Astrocyte (in vitro differentiated cells and primary cell): ENCODE data around the gene ST3GAL6. TPM values are rescaled to one million over a fixed set of nuclear protein-coding genes. Genes with fewer than 3 reads are reported as not detected.
"Not testable (repeated sequence)": the region's sequence is repeated elsewhere in the genome, so short reads cannot be mapped to it uniquely, and the experiment has no call there.

Experiments used
- DNase-seq: peaks from one replicate; pipeline ENCODE4 v3.0.0-alpha.2; 2010; ENCODE audit warnings: low read depth
- FAIRE-seq: peaks from 2 replicates; lab custom pipeline; 2011; peaks lifted over from hg19 to GRCh38; lab: Jason Lieb, UNC
- H2AFZ ChIP-seq: 2 replicates; pipeline ENCODE4 v1.6.0; 2012; ENCODE audit warnings: low read depth, low read length, inconsistent platforms
- H3K27ac ChIP-seq: 2 replicates; pipeline ENCODE4 v1.5.1; 2011; ENCODE audit warnings: low read depth, low read length, inconsistent platforms
- H3K27me3 ChIP-seq: 2 replicates; pipeline ENCODE4 v1.6.0; 2011; ENCODE audit warnings: low read length, inconsistent platforms; ENCODE audit not compliant: insufficient read depth
- H3K36me3 ChIP-seq: 2 replicates; pipeline ENCODE4 v1.5.1; 2011; ENCODE audit warnings: low read length, inconsistent platforms; ENCODE audit not compliant: insufficient read depth
- H3K4me1 ChIP-seq: 2 replicates; pipeline ENCODE4 v1.5.1; 2011; ENCODE audit warnings: low read length, inconsistent platforms; ENCODE audit not compliant: insufficient read depth
- H3K4me2 ChIP-seq: 2 replicates; pipeline ENCODE4 v1.6.0; 2012; ENCODE audit warnings: low read length, inconsistent platforms
- H3K4me3 ChIP-seq: 2 replicates; pipeline ENCODE4 v1.5.1; 2011; ENCODE audit warnings: low read depth, mild to moderate bottlenecking, low read length, inconsistent platforms; ENCODE audit not compliant: insufficient read depth
- H3K79me2 ChIP-seq: 2 replicates; pipeline ENCODE4 v1.6.0; 2012; ENCODE audit warnings: mild to moderate bottlenecking, low read length, inconsistent platforms; ENCODE audit not compliant: insufficient read depth
- H3K9ac ChIP-seq: 2 replicates; pipeline ENCODE4 v1.6.0; 2012; ENCODE audit warnings: mild to moderate bottlenecking, low read length, inconsistent platforms
- H3K9me3 ChIP-seq: 2 replicates; pipeline ENCODE4 v1.5.1; 2012; ENCODE audit warnings: low read depth, mild to moderate bottlenecking, low read length, inconsistent platforms; ENCODE audit not compliant: insufficient read depth
- H4K20me1 ChIP-seq: 2 replicates; pipeline ENCODE4 v1.6.0; 2012; ENCODE audit warnings: low read length, inconsistent platforms; ENCODE audit not compliant: insufficient read depth
- H3K27ac Mint-ChIP-seq: one replicate; pipeline ENCODE4 v1.8.0; 2021; ENCODE audit warnings: mild to moderate bottlenecking, mixed read lengths; ENCODE audit not compliant: unreplicated experiment
- H3K27me3 Mint-ChIP-seq: one replicate; pipeline ENCODE4 v1.8.0; 2021; ENCODE audit warnings: low read depth, mixed read lengths; ENCODE audit not compliant: unreplicated experiment
- H3K36me3 Mint-ChIP-seq: one replicate; pipeline ENCODE4 v1.8.0; 2021; ENCODE audit warnings: low read depth, mixed read lengths; ENCODE audit not compliant: unreplicated experiment
- H3K4me1 Mint-ChIP-seq: one replicate; pipeline ENCODE4 v1.8.0; 2021; ENCODE audit warnings: low read depth, mixed read lengths; ENCODE audit not compliant: unreplicated experiment
- H3K4me3 Mint-ChIP-seq: one replicate; pipeline ENCODE4 v1.8.0; 2021; ENCODE audit warnings: mild to moderate bottlenecking, moderate library complexity, mixed read lengths; ENCODE audit not compliant: unreplicated experiment
- H3K9me3 Mint-ChIP-seq: one replicate; pipeline ENCODE4 v1.8.0; 2021; ENCODE audit warnings: mild to moderate bottlenecking, mixed read lengths; ENCODE audit not compliant: unreplicated experiment
- CTCF ChIP-seq: IDR thresholded peaks from 2 replicates; pipeline ENCODE4 v1.5.1; 2011; ENCODE audit warnings: low read depth, mild to moderate bottlenecking, inconsistent platforms, low read length, moderate library complexity; ENCODE audit not compliant: insufficient read depth
- EZH2 ChIP-seq: IDR thresholded peaks from 2 replicates; pipeline ENCODE4 v1.6.1; 2012; ENCODE audit warnings: mild to moderate bottlenecking, low read length, inconsistent platforms; ENCODE audit not compliant: insufficient read depth
- total RNA-seq: library from RNA; stranded (reverse); gene quantifications from 2 replicates; pipeline ENCODE4 v1.2.1, GENCODE V29; 2021

The ST3GAL6 gene
- total RNA-seq, 1 donor from 2014 or later = 4.8 TPM

- DNase-seq (no peak), FAIRE-seq (no peak)
- Mint-ChIP-seq H3K4me1 (peaks cover 12% of the 10 kb centered on the region), H3K36me3 (peaks cover 9% of the 10 kb centered on the region), H3K27ac (no peak overlapping the region), H3K9me3 (peaks cover 2% of the 10 kb centered on the region), H3K4me3 (no peak overlapping the region), H3K27me3 (no peaks in the 10 kb centered on the region)
- TF ChIP-seq CTCF (no peak), EZH2 (no peak)
- peaks cover 85% of the 10 kb centered on the region for H3K79me2 ChIP-seq
- H3K9me3 ChIP-seq = no peaks in the 10 kb centered on the region
- H3K4me3 ChIP-seq = no peak overlapping the region
- H3K27ac ChIP-seq = no peak overlapping the region
- no peak overlapping the region for H3K9ac ChIP-seq
- H3K4me1 ChIP-seq = peaks cover 8% of the 10 kb centered on the region
- no peak overlapping the region for H3K4me2 ChIP-seq
- peaks cover 68% of the 10 kb centered on the region for H4K20me1 ChIP-seq
- H3K36me3 ChIP-seq = peaks cover 28% of the 10 kb centered on the region
- no peak overlapping the region for H2AFZ ChIP-seq
- no peaks in the 10 kb centered on the region for H3K27me3 ChIP-seq
Observed at GRCh38 chr3:98826126-98826525, 63.0 kb downstream of the ST3GAL6 start.

GRCh38 chr3:98827221-98827920, 64.2 kb downstream of the ST3GAL6 start:
- peaks cover 90% of the 10 kb centered on the region for H3K79me2 ChIP-seq
- Mint-ChIP-seq H3K27ac (peak overlapping the region; percentile 30), H3K27me3 (no peaks in the 10 kb centered on the region), H3K36me3 (peaks cover 12% of the 10 kb centered on the region), H3K4me3 (no peak overlapping the region), H3K9me3 (peaks cover 10% of the 10 kb centered on the region), H3K4me1 (peaks cover 19% of the 10 kb centered on the region)
- H4K20me1 ChIP-seq = peaks cover 79% of the 10 kb centered on the region
- peaks cover 26% of the 10 kb centered on the region for H3K36me3 ChIP-seq
- H3K9me3 ChIP-seq = no peaks in the 10 kb centered on the region
- H3K4me3 ChIP-seq = no peak overlapping the region
- no peaks in the 10 kb centered on the region for H3K27me3 ChIP-seq
- peaks cover 10% of the 10 kb centered on the region for H3K4me1 ChIP-seq
- H3K27ac ChIP-seq = no peak overlapping the region
- no peak overlapping the region for H3K4me2 ChIP-seq
- no peak for FAIRE-seq
- no peak for TF ChIP-seq CTCF
- no peak for TF ChIP-seq EZH2
- DNase-seq = peak; percentile 69
- no peak overlapping the region for H3K9ac ChIP-seq
- H2AFZ ChIP-seq = no peak overlapping the region

GRCh38 chr3:98829246-98829832, 66.2 kb downstream of the ST3GAL6 start:
- DNase-seq (no peak), FAIRE-seq (no peak)
- no peak overlapping the region for H2AFZ ChIP-seq
- no peak overlapping the region for H3K4me2 ChIP-seq
- Mint-ChIP-seq H3K36me3 (peaks cover 25% of the 10 kb centered on the region), H3K27me3 (no peaks in the 10 kb centered on the region), H3K4me3 (no peak overlapping the region), H3K9me3 (peaks cover 14% of the 10 kb centered on the region), H3K4me1 (peaks cover 18% of the 10 kb centered on the region), H3K27ac (no peak overlapping the region)
- H3K79me2 ChIP-seq = peaks cover 86% of the 10 kb centered on the region
- H3K9ac ChIP-seq = no peak overlapping the region
- H3K4me3 ChIP-seq = no peak overlapping the region
- no peaks in the 10 kb centered on the region for H3K27me3 ChIP-seq
- H3K36me3 ChIP-seq = peaks cover 34% of the 10 kb centered on the region
- H3K4me1 ChIP-seq = peaks cover 5% of the 10 kb centered on the region
- H4K20me1 ChIP-seq = peaks cover 73% of the 10 kb centered on the region
- no peak overlapping the region for H3K27ac ChIP-seq
- no peaks in the 10 kb centered on the region for H3K9me3 ChIP-seq
- TF ChIP-seq EZH2 (no peak), CTCF (no peak)

GRCh38 chr3:98831060-98831459, 67.9 kb downstream of the ST3GAL6 start:
- not testable (repeated sequence) for H3K27me3 ChIP-seq, H3K4me3 Mint-ChIP-seq, H3K27me3 Mint-ChIP-seq, H3K4me2 ChIP-seq, H2AFZ ChIP-seq, DNase-seq, FAIRE-seq, H3K4me3 ChIP-seq, H3K9me3 ChIP-seq, H3K4me1 ChIP-seq, H3K27ac ChIP-seq, H3K9ac ChIP-seq
- Mint-ChIP-seq H3K4me1 (peaks cover 16% of the 10 kb centered on the region), H3K27ac (peak overlapping the region; percentile 67), H3K9me3 (peaks cover 14% of the 10 kb centered on the region), H3K36me3 (peaks cover 25% of the 10 kb centered on the region)
- Histone ChIP-seq H3K36me3 (peaks cover 23% of the 10 kb centered on the region), H3K79me2 (peaks cover 72% of the 10 kb centered on the region), H4K20me1 (peaks cover 60% of the 10 kb centered on the region)
